ENCODE data around the gene TENM3.

- TF ChIP-seq CTCF (IDR thresholded peaks at IDR 0.05; ENCODE audit: low read depth, low read length) = no peak
- TF ChIP-seq POLR2A (IDR thresholded peaks at IDR 0.05; ENCODE audit: extremely low read depth, insufficient read length) = no peak
- no peak for TF ChIP-seq MYC (IDR thresholded peaks at IDR 0.05; ENCODE audit: low read depth, low read length)
- no peak for TF ChIP-seq MAX (IDR thresholded peaks at IDR 0.05; ENCODE audit: low read depth, low read length)
Observed at GRCh38 chr4:182246401-182247205, 3.4 kb downstream of the TENM3 start.
